Measurements from ENCODE around the gene FXYD6.
"Not testable (repeated sequence)": the region's sequence is repeated elsewhere in the genome, so short reads cannot be mapped to it uniquely, and the experiment has no call there.

The FXYD6 gene

GRCh38 chr11:117810056-117810451, 66.4 kb downstream of the FXYD6 start:
- DNase-seq, result not testable (repeated sequence)

- peak; percentile 72 for DNase-seq
Observed at GRCh38 chr11:117809236-117810055, 67.0 kb downstream of the FXYD6 start.

GRCh38 chr11:117808784-117809183, 67.7 kb downstream of the FXYD6 start:
- DNase-seq, result peak; percentile 7

- DNase-seq, result peak; percentile 28
Observed at GRCh38 chr11:117807482-117808327, 68.8 kb downstream of the FXYD6 start.

GRCh38 chr11:117806846-117807245, 69.6 kb downstream of the FXYD6 start:
- DNase-seq, result no peak

- no peak for DNase-seq
Observed at GRCh38 chr11:117805045-117805444, 71.4 kb downstream of the FXYD6 start.

GRCh38 chr11:117803896-117804295, 72.6 kb downstream of the FXYD6 start:
- DNase-seq, result no peak

GRCh38 chr11:117799634-117800033, 76.8 kb downstream of the FXYD6 start:
- peak; percentile 37 for DNase-seq

- peak; percentile 35 for DNase-seq
Observed at GRCh38 chr11:117796872-117797529, 79.5 kb downstream of the FXYD6 start, which contains the start of gene DSCAML1. Gene DSCAML1, minus strand, starts transcription at chr11:117797216. Its CDS starts 137 bp downstream, at chr11:117797079.

GRCh38 chr11:117796456-117796871, 80.0 kb downstream of the FXYD6 start:
- DNase-seq, result no peak

- peak; percentile 11 for DNase-seq
Observed at GRCh38 chr11:117795638-117796455, 80.6 kb downstream of the FXYD6 start.

- no peak for DNase-seq
Observed at GRCh38 chr11:117794772-117795629, 81.5 kb downstream of the FXYD6 start.

GRCh38 chr11:117794135-117794534, 82.3 kb downstream of the FXYD6 start:
- no peak for DNase-seq

- no peak for DNase-seq
Observed at GRCh38 chr11:117793583-117793982, 82.9 kb downstream of the FXYD6 start.

- peak; percentile 42 for DNase-seq
Observed at GRCh38 chr11:117792992-117793391, 83.5 kb downstream of the FXYD6 start.

GRCh38 chr11:117792241-117792640, 84.2 kb downstream of the FXYD6 start:
- no peak for DNase-seq

GRCh38 chr11:117790279-117790678, 86.2 kb downstream of the FXYD6 start:
- DNase-seq, result peak; percentile 46

GRCh38 chr11:117789241-117789640, 87.2 kb downstream of the FXYD6 start:
- no peak for DNase-seq
